HG02678 (cell line): Measurements from ENCODE around the gene FMNL3.
"Not testable (repeated sequence)": the region's sequence is repeated elsewhere in the genome, so short reads cannot be mapped to it uniquely, and the experiment has no call there.

Source experiments
- ATAC-seq: cut with Tn5 transposase; IDR thresholded peaks from one replicate; pipeline ENCODE4 v1.9.1; 2021; ENCODE audit warnings: mild to moderate bottlenecking, moderate library complexity; ENCODE audit not compliant: unreplicated experiment

The FMNL3 gene

DNA sequence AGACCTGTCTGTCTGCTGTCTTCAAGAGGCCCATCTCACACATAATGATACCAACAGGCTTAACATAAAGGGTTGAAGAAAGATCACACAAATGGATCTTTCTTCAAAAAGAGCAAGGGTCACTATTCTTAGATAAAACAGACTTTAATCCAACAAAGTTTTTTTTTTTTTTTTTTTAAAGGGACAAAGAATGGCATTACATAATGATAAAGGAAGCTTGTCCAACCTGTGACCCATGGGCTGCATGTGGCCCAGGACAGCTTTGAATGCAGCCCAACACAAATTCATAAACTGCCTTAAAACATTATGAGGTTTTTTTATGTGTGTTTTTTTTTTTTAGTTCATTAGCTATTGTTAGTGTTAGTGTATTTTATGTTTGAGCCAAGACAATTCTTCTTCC is 95.0 kb downstream of the FMNL3 start:
- no peak for ATAC-seq

DNA sequence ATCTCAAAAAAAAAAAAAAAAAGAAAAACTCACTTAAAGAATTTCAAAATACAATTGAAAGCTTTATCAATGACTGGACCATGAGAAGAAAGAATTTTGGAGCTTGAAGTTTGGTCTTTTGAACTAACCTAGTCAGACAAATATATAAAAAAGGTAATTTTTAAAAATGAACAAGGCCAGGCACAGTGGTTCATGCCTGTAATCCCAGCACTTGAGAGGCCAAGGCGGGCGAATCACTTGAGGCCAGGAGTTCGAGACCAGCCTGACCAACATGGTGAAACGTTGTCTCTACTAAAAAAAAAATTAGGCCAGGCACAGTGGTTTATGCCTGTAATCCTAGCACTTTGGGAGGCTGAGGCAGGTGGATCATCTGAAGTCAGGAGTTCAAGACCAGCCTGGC is 96.4 kb downstream of the FMNL3 start:
- not testable (repeated sequence) for ATAC-seq

DNA sequence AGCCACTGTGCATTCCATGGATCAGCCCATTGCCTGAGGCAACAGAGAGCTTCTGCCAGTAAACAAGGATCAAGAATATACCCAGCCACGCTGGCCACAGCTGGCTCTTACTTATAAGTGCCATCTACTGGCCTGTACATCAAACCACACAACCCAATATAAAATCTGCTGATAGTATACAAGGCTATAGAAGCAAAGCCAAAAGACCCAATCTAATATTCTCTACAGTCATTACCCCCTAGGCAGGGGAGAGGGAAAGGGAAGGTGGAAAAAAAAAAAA is 97.4 kb downstream of the FMNL3 start:
- ATAC-seq = no peak

DNA sequence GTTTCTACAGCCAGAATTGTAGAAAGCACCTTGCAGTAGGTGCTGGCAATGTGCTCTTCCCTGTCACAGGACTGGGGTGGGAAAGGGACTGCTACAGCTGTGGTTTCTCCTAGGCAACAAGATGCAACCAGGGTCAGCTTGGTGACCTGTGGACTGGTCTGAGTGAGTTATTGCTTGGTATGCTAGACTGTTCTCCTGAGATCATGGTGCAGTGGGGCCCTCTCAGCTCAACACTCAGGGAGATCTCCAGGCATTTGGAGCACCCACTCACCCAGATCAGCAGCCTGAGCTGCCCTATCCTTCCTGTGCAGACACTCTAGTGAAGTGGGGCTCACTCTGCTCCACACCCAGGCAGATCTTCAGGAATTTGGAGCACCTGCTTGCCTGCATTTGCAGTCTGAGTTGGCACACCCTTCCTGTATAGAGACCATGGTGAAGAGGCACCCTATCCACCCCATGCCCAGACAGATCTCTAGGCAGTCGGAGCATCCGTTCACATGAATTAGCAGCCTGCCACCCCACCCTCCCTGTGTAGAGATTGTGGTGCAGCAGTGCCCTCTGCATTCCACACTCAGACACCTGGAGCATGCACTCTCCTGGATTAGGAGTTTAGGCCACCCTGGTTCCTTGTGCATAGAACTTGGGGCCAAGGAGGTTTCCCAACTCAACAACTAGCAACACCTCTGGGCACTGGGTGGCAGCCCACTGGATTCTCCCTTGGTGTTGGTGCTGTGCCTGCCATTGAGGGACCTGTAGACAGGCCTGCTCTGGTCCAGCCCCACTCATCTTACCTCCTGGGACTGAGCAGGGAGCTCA is 97.9 kb downstream of the FMNL3 start:
- no peak for ATAC-seq

DNA sequence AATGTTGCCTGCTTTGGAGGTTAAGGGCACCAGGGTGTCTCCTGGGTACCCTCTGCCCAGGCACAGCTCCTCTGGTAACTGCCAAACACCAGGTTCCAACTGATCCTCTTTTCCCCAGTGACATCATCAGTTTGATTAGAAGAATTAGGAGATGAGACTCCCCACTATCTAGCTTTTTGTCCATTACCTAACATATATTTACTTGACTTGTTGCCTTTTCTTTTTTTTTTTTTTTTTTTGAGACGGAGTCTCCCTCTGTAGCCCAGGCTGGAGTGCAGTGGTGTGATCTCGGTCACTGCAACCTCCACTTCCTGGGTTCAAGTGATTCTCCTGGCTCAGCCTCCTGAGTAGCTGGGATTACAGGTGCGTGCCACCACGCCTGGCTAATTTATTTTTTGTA is 101.7 kb downstream of the FMNL3 start, which contains the start of gene FAM186B:
Gene FAM186B, minus strand, starts transcription at position 101 of the 400 bp plus-strand sequence. CDS start 162 bp downstream, outside the sequence.
- ATAC-seq = not testable (repeated sequence)

DNA sequence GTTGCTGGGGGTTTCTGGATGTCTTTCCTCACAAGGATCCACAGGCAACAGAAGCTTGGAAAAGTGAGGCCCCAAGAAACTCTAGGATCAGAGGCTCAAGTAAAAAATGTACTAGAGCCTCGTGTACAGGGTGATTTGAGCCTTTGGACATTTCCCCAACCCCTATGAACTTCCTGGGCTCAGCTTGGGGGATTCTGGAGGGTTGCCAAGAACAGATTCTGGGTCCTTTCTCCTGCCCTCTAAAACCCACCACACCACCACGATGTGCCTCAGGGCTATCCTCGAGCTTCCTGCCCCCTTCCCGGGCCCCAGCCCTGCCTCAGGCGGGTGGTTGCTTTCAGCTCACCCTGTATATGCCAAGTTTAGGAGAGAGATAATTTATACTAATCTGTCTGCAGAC is 102.3 kb downstream of the FMNL3 start:
- no peak for ATAC-seq

DNA sequence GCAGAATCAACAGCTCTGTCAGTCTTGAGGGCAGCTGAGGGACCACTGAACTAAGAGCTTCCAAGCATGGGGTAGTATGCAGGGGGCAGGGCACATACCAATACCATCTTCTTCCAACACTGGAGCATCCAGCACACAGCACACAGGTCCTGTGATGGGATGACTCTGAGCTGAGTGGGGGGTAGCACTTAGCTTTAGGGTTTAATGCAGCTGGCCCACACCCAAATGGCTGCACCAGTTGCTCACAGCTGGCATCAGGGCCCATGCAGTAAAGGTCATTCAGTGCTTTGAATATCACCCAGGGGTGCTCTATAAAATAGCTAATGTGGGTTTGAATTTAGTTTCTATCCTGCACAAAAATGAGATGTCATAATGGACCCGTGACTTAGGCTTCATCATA is 103.5 kb downstream of the FMNL3 start:
- no peak for ATAC-seq

DNA sequence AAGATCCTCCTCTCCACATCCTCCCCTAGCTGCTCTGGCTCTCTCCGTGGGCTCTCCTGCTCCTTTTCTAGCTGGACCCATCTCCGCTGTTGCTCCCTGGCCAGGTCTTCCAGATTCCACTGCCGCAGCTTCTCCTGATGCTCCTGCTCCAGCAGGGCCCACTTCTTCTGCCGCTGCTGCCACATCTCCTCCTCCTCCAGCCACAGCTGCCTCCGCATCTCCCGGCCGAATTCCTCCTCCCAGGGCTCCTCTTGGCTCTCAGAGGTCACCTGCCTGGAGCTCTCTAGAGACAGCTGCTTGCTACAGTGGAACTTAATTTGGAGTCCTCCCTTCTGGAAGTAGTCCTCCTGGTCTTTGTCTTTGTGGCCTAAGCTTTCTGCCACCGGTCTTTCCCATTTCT is 107.2 kb downstream of the FMNL3 start:
- no peak for ATAC-seq

DNA sequence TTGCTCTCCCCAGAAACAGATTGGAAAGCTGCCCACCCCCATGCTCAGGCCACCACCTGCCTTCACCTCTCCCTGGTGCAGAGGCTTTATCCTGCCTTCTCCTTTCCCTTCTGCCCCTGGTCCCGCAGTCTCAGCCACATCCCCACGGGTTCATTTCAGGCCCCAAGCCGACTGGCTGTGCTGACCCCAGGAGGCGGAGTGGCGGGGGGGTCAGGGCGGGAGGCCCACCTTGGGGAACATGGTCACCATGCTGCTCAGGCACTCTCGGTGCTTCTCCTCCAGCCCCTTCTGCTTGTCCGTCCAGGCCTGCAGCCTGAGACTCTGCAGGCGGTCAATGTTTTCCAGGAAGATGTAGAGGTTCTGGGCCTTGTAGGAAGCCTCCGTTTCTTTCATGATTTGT is 108.7 kb downstream of the FMNL3 start:
- ATAC-seq = no peak

DNA sequence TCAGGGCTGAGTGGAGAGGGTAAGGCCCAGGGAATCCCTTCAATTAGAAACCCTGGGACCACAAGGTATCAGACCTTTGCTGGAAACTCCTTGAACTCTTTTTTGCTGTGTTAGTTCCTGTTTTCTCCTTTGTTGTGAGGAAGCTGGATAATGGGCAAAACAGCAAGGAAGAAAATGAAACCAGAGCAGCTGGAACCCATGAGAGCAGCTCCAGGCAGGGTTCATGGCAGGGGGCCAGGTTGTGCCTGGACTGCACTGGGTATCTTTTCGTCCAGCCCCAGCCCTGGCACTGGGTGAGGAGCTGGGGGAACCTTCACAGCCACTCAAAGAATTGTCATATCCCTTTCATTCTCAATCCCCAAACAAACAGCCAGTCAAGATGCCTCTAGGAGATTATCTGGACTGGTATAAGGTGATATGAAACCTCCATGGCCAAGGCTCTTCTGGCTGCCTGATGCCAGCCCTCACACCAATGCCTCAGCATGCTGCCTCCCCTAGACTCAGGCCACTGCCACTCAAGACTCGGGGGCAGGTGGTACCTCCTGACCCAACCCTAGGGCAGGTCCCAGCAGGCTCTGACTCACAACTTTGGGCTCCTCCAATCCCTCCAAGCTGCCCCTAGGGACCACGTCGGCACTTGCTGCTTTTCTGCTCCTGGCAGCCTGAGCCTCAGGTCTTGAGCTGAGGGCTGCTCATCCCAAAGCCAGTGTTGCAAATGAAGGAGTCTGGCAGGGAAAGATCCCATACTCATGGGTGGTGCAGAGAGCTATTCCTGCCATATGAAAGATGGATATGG is 118.3 kb downstream of the FMNL3 start:
- ATAC-seq = no peak

DNA sequence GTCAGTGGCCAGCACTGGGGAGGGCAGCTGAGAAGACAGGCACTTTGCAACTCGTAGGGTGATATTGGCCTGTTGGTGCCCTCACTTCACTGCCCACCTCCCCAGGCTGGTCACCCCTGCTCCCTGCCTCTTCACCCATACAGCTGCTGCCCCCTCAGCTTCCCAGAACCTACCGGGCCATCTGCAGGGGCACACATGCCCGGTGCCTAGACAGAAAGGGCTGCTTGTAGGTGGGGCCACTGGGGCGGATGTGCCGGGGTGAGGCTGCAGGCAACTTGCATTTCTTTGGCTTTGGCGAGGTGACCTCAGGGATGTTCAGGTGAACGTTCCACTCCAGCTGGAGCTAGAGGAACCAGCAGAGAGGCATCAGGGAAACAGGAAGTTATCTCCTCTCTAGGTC is 118.9 kb downstream of the FMNL3 start:
- no peak for ATAC-seq

DNA sequence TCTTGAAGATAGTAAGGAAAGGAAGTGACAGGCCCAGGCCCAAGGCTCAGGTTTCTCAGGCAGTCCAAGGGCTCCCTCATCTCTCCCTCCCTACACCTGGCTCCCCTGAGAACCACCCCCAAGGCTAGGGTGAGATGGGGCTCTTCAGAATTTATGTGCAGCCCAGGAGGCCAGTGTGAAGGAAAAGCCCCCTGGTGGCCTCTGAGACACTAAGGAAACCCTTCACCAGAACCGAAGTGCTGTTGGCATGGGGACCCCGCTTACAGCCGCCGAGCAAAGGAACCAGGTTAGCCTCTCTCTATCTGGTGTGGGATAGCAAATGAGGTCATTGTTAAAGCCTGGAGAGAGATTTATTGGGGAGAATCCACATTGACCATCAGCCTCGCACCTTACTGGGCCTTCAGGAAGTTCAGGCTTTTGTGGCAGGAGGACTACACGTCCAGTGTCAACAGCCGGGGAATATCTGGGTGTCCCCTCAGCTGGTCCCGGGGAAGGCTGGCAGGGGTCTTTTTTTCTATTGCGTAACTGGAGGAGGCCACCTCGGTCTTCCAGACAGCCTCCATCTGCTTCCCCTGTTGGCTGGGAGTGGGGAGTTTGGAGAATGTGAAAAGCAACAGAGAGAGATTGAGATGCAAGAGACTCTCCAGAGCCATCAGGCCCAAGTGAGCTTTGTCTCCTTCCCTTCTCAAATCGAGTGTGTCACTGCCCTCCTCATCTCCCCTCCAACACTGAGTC is 119.9 kb downstream of the FMNL3 start:
- ATAC-seq = no peak
